Stimulated activated CD8-positive, alpha-beta memory T cell treated with anti-CD3 and anti-CD28 coated beads, Interleukin-2, amount 100 ng/mL, for 48 hours (primary cell): ENCODE results near the gene COMT.

Source experiments
- DNase-seq, 2 donors: peaks; one replicate each; pipeline ENCODE4 v3.0.0-alpha.2; 2020; ENCODE audit warnings: low read depth in 2 of 2

The COMT gene

DNA sequence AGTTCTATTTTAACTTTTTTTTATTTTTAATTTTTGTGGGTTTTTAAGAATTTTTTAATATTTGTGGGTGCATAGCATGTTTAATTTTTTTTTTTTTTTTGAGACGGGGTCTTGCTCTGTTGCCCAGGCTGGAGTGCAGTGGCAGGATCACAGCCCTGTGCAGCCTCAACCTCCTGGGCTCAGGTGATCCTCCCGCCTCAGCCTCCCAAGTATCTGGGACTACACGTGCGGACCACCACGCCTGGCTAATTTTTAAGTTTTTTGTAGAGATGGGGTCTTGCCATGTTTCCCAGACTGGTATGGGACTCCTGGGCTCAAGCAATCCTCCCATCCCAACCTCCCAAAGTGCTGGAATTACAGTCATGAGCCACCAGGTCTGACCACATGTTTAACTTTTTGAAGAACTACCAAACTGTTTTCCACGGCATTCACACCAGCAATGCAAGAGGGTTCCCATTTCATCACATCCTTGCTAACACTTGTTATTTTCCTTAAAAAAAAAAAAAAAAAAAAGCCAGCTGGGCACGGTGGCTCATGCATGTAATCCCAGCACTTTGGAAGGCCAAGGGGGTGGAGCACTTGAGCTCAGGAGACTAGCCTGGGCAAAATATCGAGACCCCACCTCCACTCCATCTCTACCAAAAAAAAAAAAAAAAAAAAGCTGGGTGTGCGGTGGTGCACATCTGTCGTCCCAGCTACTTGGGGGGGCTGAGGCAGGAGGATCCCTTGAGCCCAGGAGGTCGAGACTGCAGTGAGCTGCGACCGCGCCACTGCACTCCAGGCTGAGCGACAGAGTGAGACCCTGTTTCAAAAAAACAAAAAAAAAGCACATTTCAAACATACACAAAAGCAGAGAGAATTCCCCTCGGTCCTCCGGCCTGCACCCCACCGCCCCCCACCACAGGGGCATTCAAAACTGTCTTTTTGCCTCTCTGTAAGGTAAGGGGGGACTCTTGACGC, 16.8 kb downstream of the COMT start:
- DNase-seq = no peak

DNA sequence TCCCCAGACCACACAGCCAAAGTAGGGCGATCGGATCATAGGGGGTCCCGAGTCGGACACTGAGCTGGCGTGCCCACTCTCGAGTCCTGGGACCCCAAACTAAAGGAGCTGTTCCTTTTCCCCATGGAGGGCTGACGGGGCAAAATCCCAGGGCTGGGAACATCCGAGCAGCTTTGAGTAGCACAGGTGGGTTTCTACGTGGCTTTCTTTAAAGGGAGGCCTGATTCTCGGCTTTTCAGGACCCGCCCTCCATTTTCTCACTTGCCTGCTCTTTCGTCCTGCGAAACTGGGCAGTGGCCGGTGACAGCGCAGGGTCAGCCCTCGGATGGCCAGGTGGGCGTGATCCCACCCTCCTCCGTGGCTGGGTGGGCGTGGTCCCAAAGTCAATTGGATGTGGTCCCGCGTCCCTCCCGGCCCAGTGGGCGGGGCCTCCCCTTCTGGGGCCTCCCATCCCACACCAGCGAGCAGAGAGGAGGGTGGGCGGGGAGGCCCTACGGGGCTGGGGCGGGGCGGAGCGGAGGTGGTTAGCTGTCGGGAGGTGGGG, 17.5 kb downstream of the COMT start:
- DNase-seq = no peak

DNA sequence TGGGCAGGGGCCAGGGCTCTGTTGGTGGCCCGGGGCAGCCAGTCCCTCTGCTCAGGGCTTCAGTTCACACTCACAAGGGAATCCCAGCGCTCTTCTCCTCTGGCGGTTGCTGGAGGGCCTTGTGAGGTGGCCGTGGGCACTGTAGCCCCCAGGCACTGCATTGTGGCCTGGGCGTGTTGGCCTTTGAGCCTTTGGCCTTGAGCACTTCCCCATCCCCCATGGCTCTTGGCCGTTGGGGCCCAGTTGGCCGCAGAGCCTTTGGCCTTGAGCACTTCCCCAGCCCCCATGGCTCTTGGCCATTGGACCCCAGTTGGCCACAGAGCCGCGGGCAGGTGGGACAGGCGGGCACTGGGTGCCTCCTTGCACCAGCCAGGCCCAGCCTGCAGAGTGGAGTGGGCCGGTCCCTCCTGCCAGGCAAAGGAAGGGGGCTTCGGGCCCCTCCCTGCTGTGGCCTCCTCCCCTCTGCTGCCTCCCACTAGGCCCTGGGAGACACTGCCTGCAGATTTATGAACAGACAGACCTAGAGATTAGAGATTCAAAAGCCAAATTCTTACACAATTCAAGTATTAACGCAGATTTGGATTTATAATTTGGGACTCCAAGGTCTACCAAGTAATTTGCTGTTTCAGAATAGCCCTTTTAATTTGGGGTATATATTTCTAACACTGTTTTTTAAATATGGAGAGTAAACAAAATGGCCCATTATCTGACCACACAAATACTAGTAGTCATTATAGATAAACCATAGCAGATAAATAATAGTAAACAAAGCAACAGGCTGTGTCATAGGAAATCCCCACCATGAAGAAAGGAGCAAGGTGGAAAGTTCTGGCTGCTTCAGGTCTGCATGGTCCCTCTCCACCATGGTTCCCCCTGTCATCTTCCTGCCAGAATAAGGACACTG, 18.3 kb downstream of the COMT start:
- DNase-seq = no peak

DNA sequence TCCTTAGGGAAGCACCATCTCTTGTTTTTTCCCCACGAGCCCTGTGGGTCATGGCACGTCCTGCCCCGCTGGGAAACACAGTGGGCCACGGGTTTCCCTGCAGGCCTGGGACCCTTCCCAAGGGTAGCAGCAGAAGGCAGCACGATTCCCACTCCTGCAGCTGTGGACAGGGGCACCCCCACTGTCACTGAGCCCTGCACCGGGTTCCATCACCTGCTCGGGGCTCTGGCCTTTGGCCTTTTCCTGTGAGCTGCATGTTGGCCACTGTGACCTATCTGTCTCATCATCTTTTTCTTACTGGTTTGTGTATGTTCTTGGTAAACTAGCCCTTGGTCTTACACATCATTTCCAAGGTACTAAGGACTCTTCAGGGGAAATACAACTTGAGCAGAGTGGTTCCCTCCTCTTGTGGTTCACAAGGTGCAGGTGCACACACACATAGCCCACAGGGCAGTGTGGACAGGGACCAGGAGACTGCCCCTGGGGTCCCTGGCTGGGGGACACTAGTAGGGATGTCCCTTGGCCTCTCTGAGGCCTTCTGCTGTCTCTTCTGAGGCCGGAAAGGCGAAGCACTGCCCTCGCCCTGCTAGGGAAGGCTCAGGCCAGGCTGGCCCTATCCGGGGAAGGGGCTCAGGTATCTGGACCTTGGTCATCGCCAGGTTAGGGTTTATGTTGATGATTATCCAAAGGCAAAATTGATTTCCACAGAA, 19.1 kb downstream of the COMT start:
- DNase-seq = no peak

GRCh38 chr22:19961201-19961580, 19.6 kb downstream of the COMT start:
- no peak for DNase-seq

GRCh38 chr22:19961868-19962245, 20.3 kb downstream of the COMT start:
- no peak for DNase-seq

- DNase-seq = peak; percentile 57 to 68
These were observed 20.8 kb downstream of the COMT start for GRCh38 chr22:19962246-19962908.

GRCh38 chr22:19962909-19963806, 21.6 kb downstream of the COMT start:
- DNase-seq = peak in 1 of 2 donors; percentile 50

DNA sequence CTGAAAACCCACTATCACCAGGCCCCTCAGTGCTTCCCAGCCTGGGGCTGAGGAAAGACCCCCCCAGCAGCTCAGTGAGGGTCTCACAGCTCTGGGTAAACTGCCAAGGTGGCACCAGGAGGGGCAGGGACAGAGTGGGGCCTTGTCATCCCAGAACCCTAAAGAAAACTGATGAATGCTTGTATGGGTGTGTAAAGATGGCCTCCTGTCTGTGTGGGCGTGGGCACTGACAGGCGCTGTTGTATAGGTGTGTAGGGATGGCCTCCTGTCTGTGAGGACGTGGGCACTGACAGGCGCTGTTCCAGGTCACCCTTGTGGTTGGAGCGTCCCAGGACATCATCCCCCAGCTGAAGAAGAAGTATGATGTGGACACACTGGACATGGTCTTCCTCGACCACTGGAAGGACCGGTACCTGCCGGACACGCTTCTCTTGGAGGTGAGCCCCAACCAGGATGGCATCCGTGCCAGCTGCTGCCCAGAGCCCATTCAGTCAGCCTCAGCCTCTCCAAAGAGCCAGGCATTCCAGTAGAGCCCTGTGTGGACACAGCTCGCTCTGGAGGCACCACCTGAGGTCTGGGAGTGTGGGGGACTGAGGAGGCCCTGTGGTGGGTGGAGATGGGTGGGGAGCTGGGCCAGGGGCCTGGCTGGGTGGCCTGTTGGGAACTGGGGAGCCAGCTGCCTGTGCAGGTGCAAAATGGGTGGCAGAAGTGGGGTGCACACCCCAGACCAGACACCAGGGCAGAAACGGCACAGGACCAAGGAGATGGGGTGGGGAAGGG, 22.5 kb downstream of the COMT start:
- no peak for DNase-seq

DNA sequence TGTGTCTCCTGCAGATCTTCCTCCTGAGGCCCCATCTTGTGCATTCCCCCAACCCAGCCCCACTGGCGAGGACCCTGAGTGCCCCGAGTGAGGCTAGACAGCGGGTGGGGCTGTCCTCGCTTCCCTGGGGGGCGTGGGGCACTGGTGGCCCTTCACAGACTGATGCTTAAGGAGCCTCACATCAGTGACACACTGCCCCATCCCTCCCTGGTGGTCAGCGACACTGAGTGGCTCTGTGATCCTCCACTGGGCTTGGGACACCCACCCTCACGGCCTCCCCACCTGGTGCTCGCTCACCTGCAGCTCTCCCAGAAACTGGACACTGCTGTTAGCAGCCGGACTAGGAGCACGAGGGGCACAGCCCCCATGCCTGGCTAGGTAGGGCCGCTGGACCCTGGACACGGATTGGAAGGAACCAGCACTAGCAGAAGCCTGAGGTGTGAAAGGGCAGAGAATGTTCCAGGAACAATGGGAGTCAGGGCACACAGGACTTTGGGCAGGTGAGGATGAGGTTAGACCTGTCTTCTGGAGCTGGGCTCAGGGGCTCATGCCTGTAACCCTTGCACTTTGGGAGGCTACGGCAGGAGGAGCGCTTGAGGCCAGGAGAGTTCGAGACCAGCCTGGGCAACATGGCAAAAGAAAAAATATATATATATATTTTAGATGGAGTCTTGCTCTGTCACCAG, 23.3 kb downstream of the COMT start:
- no peak for DNase-seq

DNA sequence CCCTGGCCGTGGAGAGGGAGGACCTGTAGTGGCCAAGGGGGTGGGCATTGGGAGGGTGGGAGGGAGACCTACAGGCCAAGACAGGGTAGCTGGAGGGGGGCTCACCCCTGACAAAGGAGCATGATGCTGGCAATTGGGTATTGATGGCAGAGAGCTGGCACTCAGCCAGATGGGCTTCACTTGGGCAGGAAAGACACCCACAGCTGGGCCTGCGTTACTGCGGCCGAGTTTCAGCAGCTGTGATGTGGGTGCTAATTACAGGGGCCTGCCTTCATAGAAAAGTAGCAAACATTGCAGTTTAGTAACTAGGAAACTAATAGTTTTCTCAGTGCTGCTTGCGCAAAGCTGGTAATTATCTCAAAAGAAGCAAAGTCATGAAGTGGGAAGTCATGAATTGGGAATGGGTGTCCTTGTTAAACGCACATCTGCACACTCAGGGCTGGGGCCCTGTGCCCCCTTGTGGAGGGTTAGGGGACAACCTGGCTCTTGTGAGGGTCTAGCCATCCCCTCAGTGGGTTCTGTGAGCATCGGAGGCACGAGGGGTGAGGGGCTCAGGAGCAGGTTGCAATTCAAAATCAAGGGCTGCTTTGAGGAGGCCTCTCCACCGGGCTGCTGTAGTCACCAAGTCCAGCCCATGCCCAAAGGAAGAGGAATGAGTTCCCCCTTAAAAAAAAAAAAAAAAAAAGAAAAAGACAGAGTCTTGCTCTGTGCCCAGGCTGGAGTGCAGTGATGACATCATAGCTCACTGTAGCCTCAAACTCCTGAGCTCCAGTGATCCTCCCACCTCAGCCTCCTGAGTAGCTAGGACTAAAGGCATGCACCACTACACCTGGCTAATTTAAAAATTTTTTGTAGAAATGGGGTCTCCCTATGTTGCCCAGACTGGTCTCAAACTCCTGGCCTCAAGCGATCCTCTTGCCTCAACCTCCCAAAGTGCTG, 24.5 kb downstream of the COMT start:
- DNase-seq = no peak

DNA sequence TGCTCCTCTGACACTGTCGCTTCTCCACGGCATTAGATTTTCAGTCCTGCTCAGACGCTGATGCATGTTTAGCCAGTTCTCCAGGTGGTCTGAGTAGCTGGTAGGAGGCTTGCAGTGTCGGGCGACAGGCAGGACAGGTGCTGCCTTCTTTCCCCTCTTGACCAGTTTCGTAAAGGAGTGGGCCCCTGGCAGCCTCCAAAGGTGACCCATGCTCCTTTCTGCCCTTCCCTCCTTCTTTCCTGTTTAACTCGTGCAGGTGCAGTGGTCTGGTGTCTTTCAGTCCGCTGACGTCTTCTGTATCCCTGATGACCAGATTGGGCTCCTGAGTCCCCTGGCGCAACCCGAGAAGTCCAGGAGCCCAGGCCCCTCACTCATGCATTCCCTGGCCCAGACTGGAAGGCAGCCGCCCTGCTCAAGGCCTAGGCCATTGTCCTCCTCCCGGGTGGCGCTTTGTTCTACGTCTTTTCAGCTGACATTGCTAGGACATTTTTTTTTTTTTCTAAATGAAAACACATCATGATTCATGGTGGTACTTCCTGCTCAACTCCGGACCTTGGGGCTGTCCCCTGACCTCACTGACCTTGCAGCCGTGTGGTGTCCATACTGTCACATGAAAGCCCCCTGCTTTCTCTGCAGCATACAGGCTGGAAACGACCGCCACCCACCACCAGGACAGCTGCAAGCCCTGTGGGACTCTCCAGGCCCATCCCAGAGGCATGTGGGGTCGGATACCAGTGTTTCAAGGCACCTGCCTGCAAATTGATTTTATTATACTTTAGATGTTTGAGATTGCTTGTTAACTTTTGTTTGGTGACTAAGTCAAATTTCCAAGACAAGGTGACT, 25.6 kb downstream of the COMT start:
- no peak for DNase-seq

GRCh38 chr22:19967850-19968449, 26.4 kb downstream of the COMT start:
- no peak for DNase-seq

- DNase-seq = no peak
These were observed 26.9 kb downstream of the COMT start for GRCh38 chr22:19968450-19968891.

GRCh38 chr22:19969141-19969928, 27.8 kb downstream of the COMT start:
- no peak for DNase-seq
